Tibial nerve (tissue), 4 donors: ENCODE results near the gene ANAPC5. TPM values are rescaled to one million over a fixed set of nuclear protein-coding genes. Genes with fewer than 3 reads are reported as not detected.
"Not testable (repeated sequence)": the region's sequence is repeated elsewhere in the genome, so short reads cannot be mapped to it uniquely, and the experiment has no call there.

Experiments
- DNase-seq, 2 donors: peaks; one replicate each; pipeline ENCODE4 v3.0.0-alpha.2; 2019; ENCODE audit warnings: low spot score in 2 of 2
- H3K27ac ChIP-seq, 4 donors: fragments of 200-600 bp; sonication (generic) in 3 of 4; one replicate each; pipeline ENCODE4 v1.5.1; 2017 to 2019; ENCODE audit warnings: mild to moderate bottlenecking in 1 of 4
- H3K27me3 ChIP-seq, 2 donors: fragments of 200-600 bp; sonication (generic) in 1 of 2; one replicate each; pipeline versions ENCODE4 v1.5.1 to v1.6.0; 2017 to 2019
- H3K36me3 ChIP-seq, 3 donors: fragments of 200-600 bp; sonication (generic); one replicate each; pipeline ENCODE4 v1.5.1; 2018 to 2019
- H3K4me1 ChIP-seq, 4 donors: fragments of 200-600 bp; sonication (generic) in 3 of 4; one replicate each; pipeline ENCODE4 v1.5.1; 2017 to 2019
- H3K4me3 ChIP-seq, 4 donors: fragments of 200-600 bp; sonication (generic) in 3 of 4; one replicate each; pipeline ENCODE4 v1.5.1; 2017 to 2019; ENCODE audit warnings: mild to moderate bottlenecking in 1 of 4, moderate library complexity in 1 of 4
- H3K9me3 ChIP-seq, 4 donors: fragments of 200-600 bp; sonication (generic) in 3 of 4; one replicate each; pipeline ENCODE4 v1.5.1; 2017 to 2019
- EP300 ChIP-seq, 2 donors: sonication (generic); formaldehyde crosslinking; IDR thresholded peaks; one replicate each; pipeline ENCODE4 v1.6.1; 2017; ENCODE audit warnings: antibody characterized with exemption in 2 of 2, mild to moderate bottlenecking in 1 of 2
- POLR2A ChIP-seq, 2 donors: fragments of 450-650 bp; IDR thresholded peaks; one replicate each; pipeline ENCODE4 v1.6.1; 2017; ENCODE audit warnings: antibody characterized with exemption in 2 of 2, mild to moderate bottlenecking in 2 of 2, moderate library complexity in 2 of 2
- WGBS, 2 donors: methylation state at CpG; one replicate each; pipeline ENCODE4 v1.1.5; 2018; 5-methylcytosine and 5-hydroxymethylcytosine counted together
- total RNA-seq, 4 donors: library from RNA; depleted of rRNA; stranded (reverse); fragments of >200 nt; gene quantifications; one replicate each; pipeline ENCODE4 v1.1.0, GENCODE V29; 2016
- TF ChIP-seq, protein P1 (sequence below), 5 experiments: fragments of 200-600 bp in 3 of 5; fragments of 450-650 bp in 2 of 5; sonication (generic) in 3 of 5; IDR thresholded peaks; one replicate each; pipeline ENCODE4 v1.5.1; 2016 to 2019; ENCODE audit warnings: antibody characterized with exemption in 5 of 5, mild to moderate bottlenecking in 3 of 5, moderate library complexity in 2 of 5

The ANAPC5 gene
- total RNA-seq, 4 donors from 2014 or later = 103 to 170 (median 139) TPM

- no peak overlapping the region for H3K27ac ChIP-seq
- TF ChIP-seq, protein P1, sequence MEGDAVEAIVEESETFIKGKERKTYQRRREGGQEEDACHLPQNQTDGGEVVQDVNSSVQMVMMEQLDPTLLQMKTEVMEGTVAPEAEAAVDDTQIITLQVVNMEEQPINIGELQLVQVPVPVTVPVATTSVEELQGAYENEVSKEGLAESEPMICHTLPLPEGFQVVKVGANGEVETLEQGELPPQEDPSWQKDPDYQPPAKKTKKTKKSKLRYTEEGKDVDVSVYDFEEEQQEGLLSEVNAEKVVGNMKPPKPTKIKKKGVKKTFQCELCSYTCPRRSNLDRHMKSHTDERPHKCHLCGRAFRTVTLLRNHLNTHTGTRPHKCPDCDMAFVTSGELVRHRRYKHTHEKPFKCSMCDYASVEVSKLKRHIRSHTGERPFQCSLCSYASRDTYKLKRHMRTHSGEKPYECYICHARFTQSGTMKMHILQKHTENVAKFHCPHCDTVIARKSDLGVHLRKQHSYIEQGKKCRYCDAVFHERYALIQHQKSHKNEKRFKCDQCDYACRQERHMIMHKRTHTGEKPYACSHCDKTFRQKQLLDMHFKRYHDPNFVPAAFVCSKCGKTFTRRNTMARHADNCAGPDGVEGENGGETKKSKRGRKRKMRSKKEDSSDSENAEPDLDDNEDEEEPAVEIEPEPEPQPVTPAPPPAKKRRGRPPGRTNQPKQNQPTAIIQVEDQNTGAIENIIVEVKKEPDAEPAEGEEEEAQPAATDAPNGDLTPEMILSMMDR (IDR thresholded peaks at IDR 0.05) = no peak
- TF ChIP-seq EP300 (IDR thresholded peaks at IDR 0.05) (no peak), POLR2A (IDR thresholded peaks at IDR 0.05) (no peak)
- peaks cover 0 to 6% (median 2%) of the 10 kb centered on the region in 4 donors for H3K4me1 ChIP-seq
- no peaks in the 10 kb centered on the region for H3K27me3 ChIP-seq
- no peak overlapping the region for H3K4me3 ChIP-seq
- DNase-seq = no peak
- WGBS, 2 donors = 65 to 70% methylated on average over 5 of the region's 5 CpGs
- H3K9me3 ChIP-seq = no peaks in the 10 kb centered on the region
- H3K36me3 ChIP-seq = no peaks in the 10 kb centered on the region
These were observed 36.3 kb upstream of the ANAPC5 start for GRCh38 chr12:121388421-121388981.

- DNase-seq, H3K9me3 ChIP-seq, H3K4me3 ChIP-seq, H3K4me1 ChIP-seq, H3K36me3 ChIP-seq, H3K27me3 ChIP-seq, H3K27ac ChIP-seq: not testable (repeated sequence)
- WGBS, 2 donors = 76 to 84% methylated on average over 6 of the region's 6 CpGs
These were observed 32.7 kb upstream of the ANAPC5 start for GRCh38 chr12:121384891-121385290.

- Histone ChIP-seq H3K36me3 (no peaks in the 10 kb centered on the region), H3K9me3 (no peaks in the 10 kb centered on the region), H3K27ac (no peak overlapping the region), H3K4me3 (no peak overlapping the region), H3K27me3 (no peaks in the 10 kb centered on the region), H3K4me1 (no peaks in the 10 kb centered on the region)
- TF ChIP-seq, protein P1 (IDR thresholded peaks at IDR 0.05) = no peak
- TF ChIP-seq POLR2A (IDR thresholded peaks at IDR 0.05) (no peak), EP300 (IDR thresholded peaks at IDR 0.05) (no peak)
- no peak for DNase-seq
- WGBS, 2 donors = 93 to 95% methylated on average over 9 of the region's 9 CpGs
These were observed 31.4 kb upstream of the ANAPC5 start for GRCh38 chr12:121383601-121384021.

DNA sequence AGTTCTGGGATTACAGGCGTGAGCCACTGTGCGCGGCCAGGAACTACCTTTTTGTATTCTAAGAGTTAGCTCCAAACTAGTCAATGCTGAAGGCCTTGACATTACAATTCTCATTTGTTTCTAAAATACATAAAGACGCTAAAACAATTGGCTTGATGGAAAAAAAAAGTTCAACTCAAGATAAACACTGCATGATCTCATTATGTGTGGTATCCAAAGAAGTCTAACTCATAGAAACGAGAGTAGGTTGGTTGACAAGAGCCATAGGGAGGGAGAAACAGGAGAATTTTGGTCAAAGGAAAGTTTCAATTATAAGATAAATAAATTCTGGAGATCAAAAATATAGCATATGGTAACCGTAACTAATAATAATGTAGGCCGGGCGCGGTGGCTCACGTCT is 27.7 kb upstream of the ANAPC5 start:
- WGBS, 2 donors = 84 to 89% methylated on average over 10 of the region's 10 CpGs
- TF ChIP-seq POLR2A (IDR thresholded peaks at IDR 0.05) (no peak), EP300 (IDR thresholded peaks at IDR 0.05) (no peak)
- TF ChIP-seq, protein P1 (IDR thresholded peaks at IDR 0.05) = no peak
- Histone ChIP-seq H3K4me1 (no peaks in the 10 kb centered on the region), H3K27ac (no peak overlapping the region), H3K27me3 (no peaks in the 10 kb centered on the region), H3K36me3 (no peaks in the 10 kb centered on the region), H3K9me3 (no peaks in the 10 kb centered on the region), H3K4me3 (no peak overlapping the region)
- DNase-seq = no peak

DNA sequence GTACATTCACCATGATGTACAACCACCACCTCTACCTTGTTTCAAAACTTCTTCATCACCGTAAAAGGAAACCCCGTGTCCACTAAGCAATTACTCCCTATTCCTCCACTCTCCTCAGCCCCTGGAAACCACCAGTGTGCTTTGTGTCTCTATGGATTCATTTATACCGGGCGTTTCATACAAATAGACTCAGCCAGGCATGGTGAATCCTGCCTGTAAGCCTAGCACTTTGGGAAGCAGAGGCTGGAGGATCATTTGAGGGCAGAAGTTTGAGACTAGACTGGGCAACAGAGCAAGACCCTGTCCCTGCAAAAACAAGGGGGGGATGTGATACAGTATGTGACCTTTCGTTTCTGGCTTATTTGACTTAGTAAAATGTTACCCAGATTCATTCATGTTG is 26.5 kb upstream of the ANAPC5 start:
- no peak for TF ChIP-seq POLR2A (IDR thresholded peaks at IDR 0.05)
- no peak for TF ChIP-seq EP300 (IDR thresholded peaks at IDR 0.05)
- TF ChIP-seq, protein P1 (IDR thresholded peaks at IDR 0.05) = no peak
- Histone ChIP-seq H3K27me3 (no peaks in the 10 kb centered on the region), H3K4me3 (no peak overlapping the region), H3K4me1 (no peaks in the 10 kb centered on the region), H3K36me3 (no peaks in the 10 kb centered on the region), H3K27ac (no peak overlapping the region), H3K9me3 (no peaks in the 10 kb centered on the region)
- 69 to 73% methylated on average over 5 of the region's 5 CpGs for WGBS, 2 donors
- no peak for DNase-seq
